Right lobe of liver (tissue), 6 donors: ENCODE data around the gene EYA2. TPM values are rescaled to one million over a fixed set of nuclear protein-coding genes. Genes with fewer than 3 reads are reported as not detected.

Experiments used
- ATAC-seq, 4 donors: fragments of 200-7000 bp; cut with Tn5 transposase; one replicate each; pipeline ENCODE4 v1.9.1; 2020; ENCODE audit warnings: mild to moderate bottlenecking in 4 of 4, moderate library complexity in 4 of 4
- DNase-seq, 3 donors: peaks; one replicate each; pipeline ENCODE4 v3.0.0-alpha.2; 2020
- H3K27ac ChIP-seq, 3 donors: fragments of 200-600 bp; one replicate each; pipeline ENCODE4 v1.8.0; 2022
- H3K27me3 ChIP-seq, 2 donors: fragments of 200-600 bp; one replicate each; pipeline ENCODE4 v1.8.0; 2022
- H3K36me3 ChIP-seq, 4 donors: fragments of 200-600 bp; sonication (generic) in 1 of 4; one replicate each; pipeline versions ENCODE4 v1.5.1 to v1.8.0; 2017 to 2022; ENCODE audit warnings: control low read depth in 1 of 4
- H3K4me1 ChIP-seq, 4 donors: fragments of 200-600 bp; sonication (generic) in 1 of 4; one replicate each; pipeline versions ENCODE4 v1.5.1 to v1.8.0; 2017 to 2022; ENCODE audit warnings: control low read depth in 1 of 4
- H3K4me3 ChIP-seq, 3 donors: fragments of 200-600 bp; one replicate each; pipeline ENCODE4 v1.8.0; 2022
- H3K9me3 ChIP-seq, 4 donors: fragments of 200-600 bp; sonication (generic) in 1 of 4; one replicate each; pipeline versions ENCODE4 v1.5.1 to v1.8.0; 2017 to 2022; ENCODE audit warnings: control low read depth in 1 of 4
- POLR2A ChIP-seq: fragments of 450-650 bp; IDR thresholded peaks from one replicate; pipeline ENCODE4 v1.6.1; 2017; ENCODE audit warnings: antibody characterized with exemption, mild to moderate bottlenecking
- WGBS: methylation state at CpG from one replicate; pipeline ENCODE4 v1.1.6; 2018; ENCODE audit warnings: low coverage, low lambda C conversion rate; ENCODE audit not compliant: insufficient coverage; ENCODE audit errors: missing lambda C conversion rate; 5-methylcytosine and 5-hydroxymethylcytosine counted together
- intact Hi-C, 2 donors: fragments of 100-400 bp; cut with DNase I; formaldehyde crosslinking; loops; one replicate each; pipeline versions ENCODE4 v1.11.2 to v1.14.1; 2022
- total RNA-seq, 6 experiments: library from RNA; depleted of rRNA in 2 of 6; stranded (reverse); fragments of >200 nt in 2 of 6; fragmentation: NEBNext Ultra II Directional in 3 of 6; extraction: Animal tissue kit (Norgen Biotek cat#: 25700) in 3 of 6; gene quantifications; one replicate each; pipeline versions ENCODE4 v1.1.0 to v1.2.4, GENCODE V29; 2016 to 2023
- TF ChIP-seq, protein P1 (sequence below), 4 donors: fragments of 200-600 bp in 3 of 4; fragments of 450-650 bp in 1 of 4; IDR thresholded peaks; one replicate each; pipeline versions ENCODE4 v1.5.1 to v1.8.0; 2016 to 2022; ENCODE audit warnings: antibody characterized with exemption in 4 of 4, mild to moderate bottlenecking in 2 of 4
- donor health status: DM: no; HTN: yes; CAD: no.
- donor health status: DM: no; HTN: no; CAD: no.
- donor health status: DM: no; HTN: no; CAD: no.
- donor health status: DM: no; HTN: yes; CAD: no.
- donor health status: DM: no; HTN: yes; CAD: no.

EYA2 gene
- total RNA-seq, 6 experiments from 2014 or later: 0.12 to 3.0 (median 0.49) TPM

DNA sequence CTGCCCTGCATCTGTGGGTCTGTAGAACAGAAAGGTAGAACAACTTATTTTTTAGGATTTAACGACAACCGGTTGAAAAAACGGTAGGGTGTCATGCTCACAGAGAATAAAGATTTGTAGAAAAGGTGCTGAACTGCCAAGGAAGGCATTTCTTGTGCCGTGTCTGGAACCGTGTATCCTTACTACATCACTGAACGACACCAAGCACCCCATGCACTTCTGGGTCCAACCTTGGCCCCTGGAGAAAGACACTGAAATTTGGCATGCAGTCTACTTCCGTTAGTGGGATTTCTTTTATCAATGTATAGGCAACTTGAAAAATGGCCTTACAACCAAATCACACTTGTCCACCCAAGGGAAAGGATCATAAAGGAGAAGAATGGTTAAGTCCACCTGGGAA, 316.4 kb downstream of the EYA2 start:
- no peak for ATAC-seq
- H3K36me3 ChIP-seq: peaks cover 0 to 20% (median 10%) of the 10 kb centered on the region in 4 donors

DNA sequence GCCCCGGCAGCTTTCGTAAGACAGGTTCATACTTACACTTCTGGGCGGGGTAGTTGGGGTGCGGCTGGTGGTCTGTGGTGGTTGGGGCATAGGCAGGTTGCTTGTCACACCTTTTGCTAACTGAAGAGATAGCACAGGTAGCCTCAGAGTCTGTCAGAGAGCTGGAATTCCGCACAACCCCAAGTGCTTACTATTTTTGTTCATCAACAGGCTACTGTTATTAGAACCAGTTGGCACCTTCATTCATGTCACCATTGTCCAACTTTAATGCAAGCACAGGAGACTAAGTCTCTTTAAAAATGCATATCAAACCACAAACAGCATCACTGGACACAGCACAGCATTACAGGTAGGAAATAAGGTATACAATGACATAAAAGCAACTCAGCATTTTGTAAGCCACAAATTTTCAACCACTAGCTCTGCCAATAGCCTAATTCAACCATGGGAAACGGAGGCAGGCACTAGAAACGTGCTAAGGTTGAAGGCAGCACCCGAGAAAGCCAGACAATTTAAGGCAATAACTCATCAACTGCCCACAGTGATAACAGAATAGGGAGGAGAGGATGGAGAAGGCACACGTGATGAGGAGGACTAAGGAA, 318.1 kb downstream of the EYA2 start:
- TF ChIP-seq, protein P1, sequence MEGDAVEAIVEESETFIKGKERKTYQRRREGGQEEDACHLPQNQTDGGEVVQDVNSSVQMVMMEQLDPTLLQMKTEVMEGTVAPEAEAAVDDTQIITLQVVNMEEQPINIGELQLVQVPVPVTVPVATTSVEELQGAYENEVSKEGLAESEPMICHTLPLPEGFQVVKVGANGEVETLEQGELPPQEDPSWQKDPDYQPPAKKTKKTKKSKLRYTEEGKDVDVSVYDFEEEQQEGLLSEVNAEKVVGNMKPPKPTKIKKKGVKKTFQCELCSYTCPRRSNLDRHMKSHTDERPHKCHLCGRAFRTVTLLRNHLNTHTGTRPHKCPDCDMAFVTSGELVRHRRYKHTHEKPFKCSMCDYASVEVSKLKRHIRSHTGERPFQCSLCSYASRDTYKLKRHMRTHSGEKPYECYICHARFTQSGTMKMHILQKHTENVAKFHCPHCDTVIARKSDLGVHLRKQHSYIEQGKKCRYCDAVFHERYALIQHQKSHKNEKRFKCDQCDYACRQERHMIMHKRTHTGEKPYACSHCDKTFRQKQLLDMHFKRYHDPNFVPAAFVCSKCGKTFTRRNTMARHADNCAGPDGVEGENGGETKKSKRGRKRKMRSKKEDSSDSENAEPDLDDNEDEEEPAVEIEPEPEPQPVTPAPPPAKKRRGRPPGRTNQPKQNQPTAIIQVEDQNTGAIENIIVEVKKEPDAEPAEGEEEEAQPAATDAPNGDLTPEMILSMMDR (IDR thresholded peaks at IDR 0.05): no peak
- no peak for TF ChIP-seq POLR2A
- Histone ChIP-seq H3K4me3 (no peak overlapping the region), H3K9me3 (no peaks in the 10 kb centered on the region), H3K4me1 (peaks cover 0 to 13% (median 5%) of the 10 kb centered on the region in 4 donors), H3K27ac (no peak overlapping the region), H3K27me3 (no peaks in the 10 kb centered on the region), H3K36me3 (peaks cover 0 to 20% (median 11%) of the 10 kb centered on the region in 4 donors)
- intact Hi-C loops: no loop called here
- ATAC-seq: no peak
- 93% methylated on average over 5 of the region's 9 CpGs for WGBS
- DNase-seq: no peak

More for the DNA sequence above, 316.4 kb downstream of the EYA2 start:
- Histone ChIP-seq H3K27me3 (no peaks in the 10 kb centered on the region), H3K4me1 (no peaks in the 10 kb centered on the region), H3K27ac (no peak overlapping the region), H3K4me3 (no peak overlapping the region), H3K9me3 (no peaks in the 10 kb centered on the region)
- intact Hi-C loops: no loop called here
- no peak for DNase-seq
- TF ChIP-seq POLR2A: no peak
- TF ChIP-seq, protein P1 (IDR thresholded peaks at IDR 0.05): no peak
- WGBS: 97% methylated on average over 6 of the region's 7 CpGs

DNA sequence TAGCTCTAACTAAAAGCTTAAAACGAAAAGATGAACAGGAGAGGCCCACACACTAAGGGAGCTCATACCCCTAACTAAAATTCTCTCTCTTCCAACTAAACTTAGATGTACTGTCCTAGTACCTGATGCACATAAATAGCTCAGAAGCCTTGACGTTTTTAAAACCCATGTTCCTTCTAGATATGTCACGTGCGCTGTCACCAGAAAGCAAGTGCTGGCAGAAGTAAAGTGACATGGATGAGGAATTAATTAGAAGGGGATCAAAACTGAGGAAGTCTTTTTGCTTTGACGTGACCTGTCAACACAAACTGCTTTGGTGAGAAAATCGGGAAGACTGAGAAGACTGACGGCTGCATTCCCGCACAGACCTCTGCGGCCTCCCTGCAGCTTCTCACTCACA, 319.3 kb downstream of the EYA2 start:
- Histone ChIP-seq H3K36me3 (peaks cover 0 to 20% (median 11%) of the 10 kb centered on the region in 4 donors), H3K4me3 (no peak overlapping the region), H3K9me3 (no peaks in the 10 kb centered on the region), H3K4me1 (peaks cover 0 to 18% (median 9%) of the 10 kb centered on the region in 4 donors), H3K27ac (no peak overlapping the region), H3K27me3 (no peaks in the 10 kb centered on the region)
- ATAC-seq (no peak), DNase-seq (no peak)
- TF ChIP-seq POLR2A: no peak
- TF ChIP-seq, protein P1 (IDR thresholded peaks at IDR 0.05): no peak
- WGBS: 93% methylated on average over 9 of the region's 9 CpGs
- intact Hi-C loops: no loop called here

DNA sequence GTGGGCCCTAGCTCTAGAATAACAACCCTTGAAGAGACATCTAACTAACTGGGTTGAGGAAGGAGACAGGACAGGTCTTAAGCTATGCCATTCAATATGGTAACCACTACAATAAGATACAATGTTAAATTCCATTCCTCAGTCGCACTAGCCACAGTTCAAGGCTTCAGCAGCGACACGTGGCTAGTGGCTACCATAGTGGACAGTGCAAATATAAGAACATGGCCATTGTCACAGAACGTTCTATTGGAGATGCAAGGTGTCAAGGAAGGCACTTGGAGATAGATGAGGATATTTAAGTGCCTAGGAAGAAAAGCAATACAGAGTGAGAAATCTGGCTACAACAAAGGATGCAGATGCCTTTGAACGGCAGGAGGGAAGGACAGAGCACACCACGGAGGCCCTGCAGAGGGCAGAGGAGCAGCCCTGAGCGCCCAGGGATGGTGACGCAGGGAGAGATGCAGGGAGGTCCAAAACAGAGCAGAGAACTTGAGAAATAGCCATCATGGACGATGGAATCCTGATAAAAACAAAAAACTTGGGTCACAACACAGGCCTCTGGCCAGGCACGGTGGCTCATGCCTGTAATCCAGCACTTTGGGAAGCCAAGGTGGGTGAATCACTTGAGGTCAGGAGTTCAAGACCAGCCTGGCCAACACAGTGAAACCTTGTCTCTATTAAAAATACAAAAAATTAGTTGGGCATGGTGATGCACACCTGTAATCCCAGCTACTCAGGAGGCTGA, 321.2 kb downstream of the EYA2 start:
- Histone ChIP-seq H3K27ac (no peak overlapping the region), H3K36me3 (peaks cover 0 to 9% (median 3%) of the 10 kb centered on the region in 4 donors), H3K4me1 (peaks cover 0 to 18% (median 9%) of the 10 kb centered on the region in 4 donors), H3K4me3 (no peak overlapping the region), H3K27me3 (no peaks in the 10 kb centered on the region), H3K9me3 (no peaks in the 10 kb centered on the region)
- no peak for TF ChIP-seq POLR2A
- TF ChIP-seq, protein P1 (IDR thresholded peaks at IDR 0.05): no peak
- no peak for DNase-seq
- 92% methylated on average over 9 of the region's 10 CpGs for WGBS
- intact Hi-C loops: no loop called here
- ATAC-seq: no peak
